ENCODE results near the gene PCDH9.

DNA sequence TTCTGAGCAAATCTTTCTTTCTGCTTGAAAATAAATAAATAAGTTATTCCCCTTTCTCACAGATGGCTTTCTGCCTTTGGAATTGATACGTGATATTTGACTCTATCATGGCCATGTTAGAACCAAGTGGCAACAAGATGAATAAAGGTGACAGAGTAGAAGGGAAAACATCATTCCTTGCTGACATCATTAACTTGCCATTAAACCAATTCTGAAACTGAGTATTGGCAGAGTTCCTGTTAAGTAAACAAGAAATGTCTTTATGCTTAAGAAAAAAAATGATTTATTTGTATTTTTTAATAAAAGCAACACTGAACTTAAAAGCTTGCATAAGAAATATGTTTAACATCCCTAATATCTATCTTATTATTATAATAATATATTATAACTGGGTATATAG lies 828.1 kb downstream of the PCDH9 start:
- no peak for TF ChIP-seq CTCF (IDR thresholded peaks at IDR 0.05; ENCODE audit: low read depth, low read length)
- no peak for TF ChIP-seq EZH2phosphoT487 (IDR thresholded peaks at IDR 0.05; ENCODE audit: low read depth)

All from OCI-LY3 (cell line).